ENCODE measurements around the gene PPP1R16B. TPM values are rescaled to one million over a fixed set of nuclear protein-coding genes. Genes with fewer than 3 reads are reported as not detected.

The PPP1R16B gene
- total RNA-seq, 1 donor from 2014 or later: 6.4 TPM

DNA sequence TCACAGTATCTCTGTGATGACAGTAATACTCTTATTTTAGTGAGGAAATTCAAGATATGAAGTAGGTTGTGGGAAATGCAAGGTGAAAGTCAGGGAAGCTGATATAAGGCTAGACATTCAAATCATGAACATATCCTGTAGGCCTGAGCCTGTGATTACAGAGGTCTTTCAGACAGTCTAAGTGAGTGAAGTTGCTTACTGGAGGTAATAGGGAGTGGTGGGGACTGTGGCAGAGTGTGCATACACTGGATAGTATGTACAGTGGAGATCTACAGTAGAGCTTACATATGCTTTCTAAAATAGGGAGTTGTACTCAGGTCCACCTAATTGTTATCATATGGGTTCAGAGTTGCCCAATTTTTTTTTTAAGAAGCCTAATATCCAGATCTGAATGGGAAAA is 159.8 kb downstream of the PPP1R16B start:
- no peaks in the 10 kb centered on the region for H3K27me3 ChIP-seq
- no peak for DNase-seq (ENCODE audit: extremely low spot score in 2 of 2)
- H3K4me1 ChIP-seq: peaks cover 23% of the 10 kb centered on the region
- no peak overlapping the region for H3K27ac ChIP-seq
- intact Hi-C loops (cut with DNase I): no loop called here
- H3K4me3 ChIP-seq: no peak overlapping the region
- H3K36me3 ChIP-seq: peaks cover 0 to 14% of the 10 kb centered on the region in 2 donors
- TF ChIP-seq POLR2A (IDR thresholded peaks at IDR 0.05) (no peak), POLR2AphosphoS5 (IDR thresholded peaks at IDR 0.05; ENCODE audit: insufficient read depth in 1 of 2, low read depth in 1 of 2) (no peak)
- TF ChIP-seq, protein P1, sequence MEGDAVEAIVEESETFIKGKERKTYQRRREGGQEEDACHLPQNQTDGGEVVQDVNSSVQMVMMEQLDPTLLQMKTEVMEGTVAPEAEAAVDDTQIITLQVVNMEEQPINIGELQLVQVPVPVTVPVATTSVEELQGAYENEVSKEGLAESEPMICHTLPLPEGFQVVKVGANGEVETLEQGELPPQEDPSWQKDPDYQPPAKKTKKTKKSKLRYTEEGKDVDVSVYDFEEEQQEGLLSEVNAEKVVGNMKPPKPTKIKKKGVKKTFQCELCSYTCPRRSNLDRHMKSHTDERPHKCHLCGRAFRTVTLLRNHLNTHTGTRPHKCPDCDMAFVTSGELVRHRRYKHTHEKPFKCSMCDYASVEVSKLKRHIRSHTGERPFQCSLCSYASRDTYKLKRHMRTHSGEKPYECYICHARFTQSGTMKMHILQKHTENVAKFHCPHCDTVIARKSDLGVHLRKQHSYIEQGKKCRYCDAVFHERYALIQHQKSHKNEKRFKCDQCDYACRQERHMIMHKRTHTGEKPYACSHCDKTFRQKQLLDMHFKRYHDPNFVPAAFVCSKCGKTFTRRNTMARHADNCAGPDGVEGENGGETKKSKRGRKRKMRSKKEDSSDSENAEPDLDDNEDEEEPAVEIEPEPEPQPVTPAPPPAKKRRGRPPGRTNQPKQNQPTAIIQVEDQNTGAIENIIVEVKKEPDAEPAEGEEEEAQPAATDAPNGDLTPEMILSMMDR (IDR thresholded peaks at IDR 0.05): no peak
- no peaks in the 10 kb centered on the region for H3K9me3 ChIP-seq

DNA sequence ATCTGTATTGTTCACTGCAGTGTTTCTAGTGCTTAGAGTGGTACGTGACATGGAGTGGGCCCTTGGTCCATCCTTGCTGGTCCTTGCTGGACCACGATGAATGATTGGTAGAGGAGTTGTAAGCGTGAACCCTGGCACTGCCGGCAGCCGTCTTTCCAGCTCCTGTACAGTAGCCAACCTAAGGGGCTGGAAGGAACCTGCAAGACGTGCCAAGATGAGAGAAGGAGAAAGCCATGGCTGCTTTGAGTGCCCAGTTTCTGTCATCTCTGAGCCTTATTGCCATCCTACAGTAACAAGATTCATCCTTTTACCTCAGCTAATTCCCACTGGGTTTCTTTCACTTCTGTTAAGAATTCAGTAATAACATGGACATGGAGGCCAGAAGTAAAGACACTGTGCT is 162.6 kb downstream of the PPP1R16B start:
- Histone ChIP-seq H3K27me3 (no peaks in the 10 kb centered on the region), H3K4me3 (no peak overlapping the region), H3K4me1 (peaks cover 11% of the 10 kb centered on the region), H3K9me3 (no peaks in the 10 kb centered on the region), H3K27ac (no peak overlapping the region), H3K36me3 (peaks cover 0 to 23% of the 10 kb centered on the region in 2 donors)
- intact Hi-C loops (cut with DNase I): no loop called here
- no peak for DNase-seq (ENCODE audit: extremely low spot score in 2 of 2)
- TF ChIP-seq, protein P1 (IDR thresholded peaks at IDR 0.05): no peak
- TF ChIP-seq POLR2A (IDR thresholded peaks at IDR 0.05) (no peak), POLR2AphosphoS5 (IDR thresholded peaks at IDR 0.05; ENCODE audit: insufficient read depth in 1 of 2, low read depth in 1 of 2) (no peak)

DNA sequence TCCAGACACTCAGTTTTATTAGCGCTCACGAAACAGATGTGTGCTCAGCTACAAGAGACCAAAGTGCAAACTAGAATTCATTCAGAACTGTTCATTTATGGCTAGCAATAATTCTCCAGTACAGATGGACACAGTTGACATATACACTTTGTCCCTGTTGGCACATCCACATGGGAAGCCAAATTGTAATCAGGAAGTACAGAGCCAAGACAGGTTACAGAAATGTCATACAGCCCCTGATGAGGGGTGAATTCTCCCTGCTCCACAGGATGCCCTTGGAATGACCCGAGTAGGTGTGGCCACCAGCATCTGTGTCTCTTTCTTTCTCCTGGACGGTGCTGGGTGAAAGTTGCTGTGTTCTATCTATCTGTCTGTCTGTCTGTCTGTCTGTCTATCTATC is 164.2 kb downstream of the PPP1R16B start:
- TF ChIP-seq POLR2A (IDR thresholded peaks at IDR 0.05): no peak
- TF ChIP-seq, protein P1 (IDR thresholded peaks at IDR 0.05): no peak
- TF ChIP-seq POLR2AphosphoS5 (IDR thresholded peaks at IDR 0.05; ENCODE audit: insufficient read depth in 1 of 2, low read depth in 1 of 2): no peak
- Histone ChIP-seq H3K36me3 (peaks cover 0 to 28% of the 10 kb centered on the region in 2 donors), H3K27me3 (no peaks in the 10 kb centered on the region), H3K4me3 (no peak overlapping the region), H3K9me3 (no peaks in the 10 kb centered on the region), H3K4me1 (peaks cover 13% of the 10 kb centered on the region), H3K27ac (no peak overlapping the region)
- intact Hi-C loops (cut with DNase I): no loop called here
- DNase-seq (ENCODE audit: extremely low spot score in 2 of 2): no peak

DNA sequence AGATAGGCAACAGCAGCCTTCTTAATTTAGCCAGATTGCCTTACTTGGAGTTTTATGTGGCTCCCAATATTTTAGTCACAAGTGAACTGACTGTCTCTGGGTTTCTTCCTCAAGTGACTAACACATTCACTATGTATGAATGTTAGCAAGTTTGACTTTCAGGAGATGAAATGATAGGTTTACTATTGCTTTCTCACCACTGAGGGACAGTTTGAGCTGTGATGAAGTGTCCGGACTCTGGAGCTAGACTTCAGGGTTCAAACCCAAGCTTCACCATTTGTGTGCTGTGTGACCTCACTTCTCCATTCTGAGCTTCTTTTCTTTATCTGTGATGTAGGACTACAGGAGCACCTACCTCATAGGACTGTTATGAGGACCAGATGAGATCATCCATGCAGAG is 164.8 kb downstream of the PPP1R16B start:
- DNase-seq (ENCODE audit: extremely low spot score in 2 of 2): no peak
- H3K4me1 ChIP-seq: peaks cover 13% of the 10 kb centered on the region
- H3K27me3 ChIP-seq: no peaks in the 10 kb centered on the region
- no peak overlapping the region for H3K27ac ChIP-seq
- TF ChIP-seq, protein P1 (IDR thresholded peaks at IDR 0.05): no peak
- H3K36me3 ChIP-seq: peaks cover 0 to 28% of the 10 kb centered on the region in 2 donors
- no peak overlapping the region for H3K4me3 ChIP-seq
- intact Hi-C loops (cut with DNase I): no loop called here
- no peaks in the 10 kb centered on the region for H3K9me3 ChIP-seq

Small RNA genes lying within 50 kb of the gene (small RNA-seq; reads per million reads assigned to genes)
- not detected for gene AL023803.1

Other genes starting within 250 kb of the PPP1R16B start
- gene ADIG, start 224.5 kb upstream of the PPP1R16B start, total RNA-seq: not detected
- 21.9 TPM for gene ARHGAP40, start 203.9 kb upstream of the PPP1R16B start, total RNA-seq
- gene SLC32A1, start 81.2 kb upstream of the PPP1R16B start, total RNA-seq: not detected
- 18.4 TPM for gene ACTR5, start 57.2 kb upstream of the PPP1R16B start, total RNA-seq
- gene FAM83D, start 120.7 kb downstream of the PPP1R16B start, total RNA-seq: 20.4 TPM
- 13.0 TPM for gene DHX35, start 156.6 kb downstream of the PPP1R16B start, total RNA-seq

Measured in vagina (tissue), 2 donors.